GM18505 (cell line): Measurements from ENCODE around the gene ATF4.

Source experiments
- ATAC-seq: cut with Tn5 transposase; IDR thresholded peaks from one replicate; pipeline ENCODE4 v1.9.1; 2021; ENCODE audit not compliant: unreplicated experiment
- POLR2A ChIP-seq: IDR thresholded peaks from 4 replicates; pipeline ENCODE4 v1.6.1; 2011; ENCODE audit warnings: borderline replicate concordance; ENCODE audit not compliant: insufficient read depth, insufficient read length; ENCODE audit errors: extremely low read depth

The ATF4 gene

DNA sequence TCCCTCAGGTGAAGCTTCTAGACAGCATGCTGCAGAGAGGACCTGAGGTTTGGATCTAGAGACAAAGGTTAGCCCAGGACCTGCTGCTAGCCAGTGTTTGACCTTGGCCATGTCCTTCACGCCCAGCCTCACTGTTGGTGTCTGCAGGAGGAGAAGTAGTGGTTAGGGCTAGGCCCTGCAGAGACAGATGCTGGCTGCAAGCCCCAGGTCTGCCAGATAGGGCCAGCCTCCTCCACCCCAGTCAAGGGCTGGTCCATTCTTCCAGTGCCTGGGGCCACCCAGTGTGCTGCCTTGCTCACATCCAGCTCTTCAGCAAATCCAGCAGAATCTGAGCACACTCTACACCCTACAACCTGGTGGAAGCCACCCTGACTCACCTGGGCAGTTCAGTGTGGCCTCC, 39.8 kb upstream of the ATF4 start:
- ATAC-seq: no peak
- no peak for TF ChIP-seq POLR2A

GRCh38 chr22:39481054-39481453, 39.3 kb upstream of the ATF4 start:
- ATAC-seq: no peak
- TF ChIP-seq POLR2A: no peak

- ATAC-seq: no peak
- TF ChIP-seq POLR2A: no peak
Measured at GRCh38 chr22:39481595-39481994, 38.8 kb upstream of the ATF4 start.

DNA sequence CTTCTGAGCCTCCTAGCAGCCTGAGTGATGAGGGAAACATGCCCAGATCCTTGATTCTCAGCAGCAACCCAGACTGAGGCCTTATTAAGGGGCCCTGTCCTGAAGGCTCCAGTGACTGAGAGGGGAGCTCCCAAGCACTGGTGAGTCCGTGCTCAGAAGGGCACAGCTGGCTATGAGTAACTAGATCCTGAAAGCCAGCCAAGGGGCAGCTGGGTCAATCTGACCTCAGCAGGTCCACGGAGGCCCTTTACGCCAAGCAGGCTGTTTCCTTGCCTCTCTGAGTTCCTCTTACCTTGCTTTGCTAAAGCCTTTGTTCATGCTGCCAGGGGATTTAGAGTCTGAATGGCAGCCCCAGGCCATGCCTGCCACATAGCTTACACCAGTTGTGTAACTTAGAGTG, 37.6 kb upstream of the ATF4 start:
- no peak for TF ChIP-seq POLR2A
- ATAC-seq: no peak

DNA sequence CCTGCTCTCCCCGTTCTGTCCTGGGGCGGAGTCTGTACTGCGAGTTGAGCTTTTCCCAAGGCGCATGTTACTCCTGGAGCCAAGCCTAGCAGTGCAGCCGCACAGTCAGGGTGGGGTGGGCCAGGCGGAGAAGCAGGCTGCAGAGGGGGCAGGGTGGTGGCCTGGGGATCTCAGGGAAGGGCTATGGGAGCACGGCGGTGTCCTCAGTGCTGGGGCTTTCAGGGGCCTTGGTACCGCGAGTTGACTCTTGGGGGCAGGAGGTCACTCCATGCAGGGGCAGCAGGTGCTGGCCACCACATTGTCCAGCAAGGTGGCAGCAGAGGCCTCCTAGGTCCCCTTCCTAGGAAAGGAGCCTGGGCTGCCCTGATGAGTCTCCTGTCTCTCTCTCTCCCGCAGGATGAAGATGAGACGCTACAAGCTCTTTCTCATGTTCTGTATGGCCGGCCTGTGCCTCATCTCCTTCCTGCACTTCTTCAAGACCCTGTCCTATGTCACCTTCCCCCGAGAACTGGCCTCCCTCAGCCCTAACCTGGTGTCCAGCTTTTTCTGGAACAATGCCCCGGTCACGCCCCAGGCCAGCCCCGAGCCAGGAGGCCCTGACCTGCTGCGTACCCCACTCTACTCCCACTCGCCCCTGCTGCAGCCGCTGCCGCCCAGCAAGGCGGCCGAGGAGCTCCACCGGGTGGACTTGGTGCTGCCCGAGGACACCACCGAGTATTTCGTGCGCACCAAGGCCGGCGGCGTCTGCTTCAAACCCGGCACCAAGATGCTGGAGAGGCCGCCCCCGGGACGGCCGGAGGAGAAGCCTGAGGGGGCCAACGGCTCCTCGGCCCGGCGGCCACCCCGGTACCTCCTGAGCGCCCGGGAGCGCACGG, 33.2 kb upstream of the ATF4 start:
- TF ChIP-seq POLR2A: no peak
- ATAC-seq: no peak

- no peak for ATAC-seq
- TF ChIP-seq POLR2A: no peak
Measured at GRCh38 chr22:39487826-39488520, 32.4 kb upstream of the ATF4 start.

- no peak for TF ChIP-seq POLR2A
- no peak for ATAC-seq
Measured at GRCh38 chr22:39488563-39489083, 31.7 kb upstream of the ATF4 start.

- no peak for TF ChIP-seq POLR2A
- no peak for ATAC-seq
Measured at GRCh38 chr22:39489094-39490068, 31.0 kb upstream of the ATF4 start.

GRCh38 chr22:39490135-39490798, 30.1 kb upstream of the ATF4 start:
- no peak for TF ChIP-seq POLR2A
- no peak for ATAC-seq

DNA sequence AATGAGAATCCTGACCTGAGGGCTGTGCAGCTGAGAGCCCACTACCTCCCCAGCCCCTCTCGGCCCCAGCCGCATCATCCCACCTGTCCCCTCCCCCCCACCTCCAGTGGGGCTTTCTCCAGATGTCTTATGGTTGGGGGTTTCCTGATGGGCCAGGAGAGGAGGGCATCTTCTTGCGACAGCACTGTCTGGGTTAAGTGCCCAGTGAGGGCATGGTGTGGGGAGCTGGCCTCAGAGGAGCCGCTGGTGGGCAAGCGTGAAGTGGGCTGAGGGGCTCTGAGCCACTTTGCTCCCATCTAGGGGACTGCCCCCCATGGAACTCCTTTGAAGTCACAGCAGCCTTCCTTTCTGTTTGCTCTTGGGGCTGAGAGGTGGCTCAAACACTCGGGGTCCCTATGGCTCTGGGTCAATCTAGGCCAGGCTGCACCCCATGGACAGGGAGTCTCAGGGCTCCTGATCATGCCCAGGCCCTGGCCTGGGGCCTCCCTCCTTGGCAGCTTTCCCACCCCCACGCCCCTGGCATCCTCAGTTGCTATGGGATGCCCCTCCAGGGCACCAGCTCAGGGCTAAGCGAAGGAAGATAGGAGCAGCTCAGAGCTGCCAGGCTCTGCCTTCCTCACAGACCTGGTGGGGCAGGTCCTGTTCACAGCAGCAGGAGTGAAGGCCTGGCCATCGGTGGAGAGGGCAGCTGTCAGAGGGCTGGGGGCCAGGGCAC, 29.2 kb upstream of the ATF4 start:
- no peak for ATAC-seq
- TF ChIP-seq POLR2A: no peak

- no peak for ATAC-seq
- no peak for TF ChIP-seq POLR2A
Measured at GRCh38 chr22:39491696-39492095, 28.7 kb upstream of the ATF4 start.

DNA sequence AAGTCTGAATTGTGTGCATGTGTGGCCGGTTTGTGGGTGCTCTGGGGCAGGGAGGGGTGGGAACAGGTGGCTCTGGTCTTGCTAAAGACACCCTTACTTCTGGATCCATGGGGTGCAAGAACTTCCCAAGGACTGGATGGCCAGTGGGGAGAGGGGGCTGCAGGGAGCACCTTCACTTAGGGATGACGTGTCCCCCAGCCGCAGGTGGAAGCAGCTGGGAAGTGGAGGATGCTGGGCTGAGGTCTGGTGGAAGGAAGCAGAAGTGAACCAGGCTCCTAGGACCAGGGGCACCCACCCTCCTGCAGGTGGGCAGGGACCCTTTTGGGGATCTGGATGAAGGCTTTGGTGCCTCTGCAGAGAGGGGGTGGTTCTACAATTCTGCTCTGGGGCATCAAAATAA, 28.2 kb upstream of the ATF4 start:
- ATAC-seq: no peak
- TF ChIP-seq POLR2A: no peak

- no peak for TF ChIP-seq POLR2A
- no peak for ATAC-seq
Measured at GRCh38 chr22:39493759-39494158, 26.6 kb upstream of the ATF4 start.
